GM12872 (cell line): ENCODE results near the gene EPO.
A peak's percentile ranks its signal among the peaks of the same experiment; 100 is the strongest.

ENCODE experiments used
- CTCF ChIP-seq: IDR thresholded peaks from 3 replicates; pipeline ENCODE4 v1.5.1; 2011; ENCODE audit warnings: low read depth, mild to moderate bottlenecking, low read length, moderate library complexity; ENCODE audit not compliant: insufficient read depth

Gene EPO

GRCh38 chr7:100699018-100699417, 21.2 kb upstream of the EPO start:
- no peak for TF ChIP-seq CTCF

- TF ChIP-seq CTCF: peak; percentile 94
Observed at GRCh38 chr7:100705320-100705752, 14.9 kb upstream of the EPO start.

GRCh38 chr7:100705753-100706671, 14.3 kb upstream of the EPO start, which contains the start of gene POP7:
Gene POP7 (plus strand): TSS chr7:100706121. CDS start chr7:100706831, 710 bp downstream.
- no peak for TF ChIP-seq CTCF

- no peak for TF ChIP-seq CTCF
Observed at GRCh38 chr7:100706672-100707311, 13.5 kb upstream of the EPO start.

- TF ChIP-seq CTCF: no peak
Observed at GRCh38 chr7:100708395-100708794, 11.9 kb upstream of the EPO start.

GRCh38 chr7:100710452-100710851, 9.8 kb upstream of the EPO start:
- no peak for TF ChIP-seq CTCF

- no peak for TF ChIP-seq CTCF
Observed at GRCh38 chr7:100711369-100711768, 8.9 kb upstream of the EPO start.
